Liver (tissue), 9 donors: ENCODE data around the gene ABHD15. TPM values are rescaled to one million over a fixed set of nuclear protein-coding genes. Genes with fewer than 3 reads are reported as not detected.

ENCODE experiments used
- DNase-seq: peaks from one replicate; pipeline ENCODE4 v3.0.0-alpha.2; 2017; ENCODE audit warnings: low spot score
- H3K27ac ChIP-seq, 2 donors: one replicate each; pipeline ENCODE4 v1.7.0; 2013; ENCODE audit warnings: inconsistent platforms in 2 of 2, low read length in 2 of 2, control low read depth in 1 of 2, low read depth in 1 of 2, mild to moderate bottlenecking in 1 of 2
- H3K27me3 ChIP-seq, 4 donors: one replicate each; pipeline versions ENCODE4 v1.6.1 to v1.7.0; 2013; ENCODE audit warnings: low read length in 3 of 4, inconsistent platforms in 1 of 4, mild to moderate bottlenecking in 1 of 4, moderate library complexity in 1 of 4; ENCODE audit not compliant: control insufficient read depth in 4 of 4, insufficient read depth in 4 of 4
- H3K36me3 ChIP-seq, 4 donors: one replicate each; pipeline versions ENCODE4 v1.6.1 to v1.7.0; 2013; ENCODE audit warnings: low read length in 3 of 4, mild to moderate bottlenecking in 3 of 4, low read depth in 1 of 4, moderate library complexity in 1 of 4; ENCODE audit not compliant: control insufficient read depth in 4 of 4, insufficient read depth in 3 of 4
- H3K4me1 ChIP-seq, 4 donors: one replicate each; pipeline versions ENCODE4 v1.6.1 to v1.7.0; 2013; ENCODE audit warnings: low read length in 3 of 4, mild to moderate bottlenecking in 3 of 4, moderate library complexity in 1 of 4; ENCODE audit not compliant: control insufficient read depth in 4 of 4, insufficient read depth in 4 of 4
- H3K4me3 ChIP-seq, 3 donors: one replicate each; pipeline versions ENCODE4 v1.6.1 to v1.7.0; 2013; ENCODE audit warnings: low read length in 3 of 3, control low read depth in 1 of 3, low read depth in 1 of 3, mild to moderate bottlenecking in 1 of 3
- H3K9ac ChIP-seq, 2 donors: one replicate each; pipeline ENCODE4 v1.7.0; 2013; ENCODE audit warnings: low read length in 2 of 2, mild to moderate bottlenecking in 2 of 2, moderate library complexity in 2 of 2, control low read depth in 1 of 2, low read depth in 1 of 2
- H3K9me3 ChIP-seq, 4 donors: one replicate each; pipeline versions ENCODE4 v1.6.1 to v1.7.0; 2013; ENCODE audit warnings: low read length in 3 of 4; ENCODE audit not compliant: control insufficient read depth in 4 of 4
- EGR1 ChIP-seq, 2 donors: IDR thresholded peaks; 2 replicates each; pipeline ENCODE4 v1.6.1; 2016 to 2018; ENCODE audit warnings: antibody characterized with exemption in 2 of 2, low read depth in 2 of 2
- GABPA ChIP-seq, 2 donors: IDR thresholded peaks in 1 of 2; conservative IDR thresholded peaks in 1 of 2; 2 replicates each; pipeline ENCODE4 v1.6.1; 2016; ENCODE audit warnings: antibody characterized with exemption in 2 of 2, mild to moderate bottlenecking in 1 of 2, moderate library complexity in 1 of 2
- NR2F2 ChIP-seq: IDR thresholded peaks from 2 replicates; pipeline ENCODE4 v1.6.1; 2016; ENCODE audit warnings: antibody characterized with exemption
- RAD21 ChIP-seq, 2 donors: IDR thresholded peaks; 2 replicates each; pipeline ENCODE4 v1.6.1; 2016; ENCODE audit warnings: antibody characterized with exemption in 2 of 2, mild to moderate bottlenecking in 2 of 2
- TAF1 ChIP-seq: conservative IDR thresholded peaks from 2 replicates; pipeline ENCODE4 v1.6.1; 2016; ENCODE audit warnings: antibody characterized with exemption, mild to moderate bottlenecking
- WGBS: extraction: QIAGEN DNeasy Blood & Tissue Kit; methylation state at CpG from one replicate; pipeline ENCODE4 v1.1.7; 2013; 5-methylcytosine and 5-hydroxymethylcytosine counted together
- polyA plus RNA-seq, 2 donors: library from polyadenylated mRNA; stranded (reverse) in 1 of 2; unstranded in 1 of 2; fragments of 200-250 nt in 1 of 2; fragments of >200 nt in 1 of 2; fragmentation: Nextera tagmentation in 1 of 2; extraction: Ambion mirVana in 1 of 2; gene quantifications; one replicate each; pipeline versions ENCODE4 v1.2.1 to v1.2.3, GENCODE V29; 2013 to 2015
- total RNA-seq, 2 donors: library from RNA; depleted of rRNA; stranded (reverse); fragments of >200 nt; gene quantifications; one replicate each; pipeline ENCODE4 v1.2.3, GENCODE V29; 2014
- TF ChIP-seq, protein P1 (sequence below): IDR thresholded peaks from 2 replicates; pipeline ENCODE4 v1.6.1; 2016; ENCODE audit warnings: antibody characterized with exemption
- TF ChIP-seq, protein P2 (sequence below): IDR thresholded peaks from 2 replicates; pipeline ENCODE4 v1.6.1; 2016; ENCODE audit warnings: antibody characterized with exemption, mild to moderate bottlenecking
- TF ChIP-seq, protein P3 (sequence below): IDR thresholded peaks from 2 replicates; pipeline ENCODE4 v1.6.1; 2016; ENCODE audit warnings: antibody characterized with exemption
- TF ChIP-seq, protein P4 (sequence below): fragments of 150-350 bp; IDR thresholded peaks from 2 replicates; pipeline ENCODE4 v1.5.1; 2017; ENCODE audit warnings: improper control_type of control experiment, low read depth, low read length; ENCODE audit not compliant: missing input control
- donor health status: healthy.
- donor health status: healthy.
- donor health status: healthy.
- donor health status: healthy.
- donor health status: healthy.

The ABHD15 gene
- total and polyA plus RNA-seq, 4 donors = 5.6 to 25.7 (median 10.6) TPM

DNA sequence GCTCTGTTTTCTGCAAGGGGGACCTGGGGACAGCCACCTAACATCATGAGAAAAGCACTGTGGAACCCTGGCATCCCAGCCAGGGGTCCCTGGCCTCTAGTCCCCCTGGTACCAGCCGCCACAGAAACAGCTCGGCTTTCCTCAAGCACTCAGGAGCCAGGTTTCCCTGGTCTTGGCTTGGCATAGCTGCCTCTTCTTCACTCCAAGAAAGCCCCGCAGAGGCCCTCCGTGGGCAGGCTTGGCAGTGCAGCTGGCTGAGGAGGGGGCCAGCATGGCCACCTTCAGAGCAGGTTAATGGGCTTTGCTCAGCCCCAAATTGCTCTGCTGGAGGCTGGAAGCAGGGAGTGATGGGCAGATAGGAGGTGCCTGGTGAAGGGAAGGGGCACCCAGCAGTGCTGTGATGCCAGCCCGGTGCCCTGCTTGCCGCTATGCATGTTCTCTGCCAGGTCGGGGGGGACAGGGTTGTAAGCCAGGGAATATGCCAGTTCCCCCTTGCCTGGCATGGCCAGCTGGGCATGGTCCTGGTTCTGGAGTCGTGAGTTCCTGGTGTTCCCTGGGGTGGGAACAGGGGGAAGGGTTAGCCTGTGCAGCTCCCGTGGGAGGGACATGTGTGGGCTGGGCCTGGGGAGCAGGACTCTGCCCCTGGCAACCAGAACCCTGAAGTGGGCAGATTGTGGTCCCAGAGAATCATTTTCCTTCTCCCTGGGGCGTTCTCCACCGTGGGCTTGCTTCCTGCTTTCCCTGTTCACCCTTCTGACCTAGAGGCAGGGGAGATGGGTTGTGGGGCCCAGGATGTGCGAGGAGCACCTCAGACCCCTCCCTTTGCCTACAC, 29.3 kb upstream of the ABHD15 start (continued):
- TF ChIP-seq EGR1 (IDR thresholded peaks at IDR 0.05; ENCODE audit: low read depth in 2 of 2) (no peak), NR2F2 (no peak)
- TF ChIP-seq, protein P1, sequence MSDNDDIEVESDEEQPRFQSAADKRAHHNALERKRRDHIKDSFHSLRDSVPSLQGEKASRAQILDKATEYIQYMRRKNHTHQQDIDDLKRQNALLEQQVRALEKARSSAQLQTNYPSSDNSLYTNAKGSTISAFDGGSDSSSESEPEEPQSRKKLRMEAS = no peak

DNA sequence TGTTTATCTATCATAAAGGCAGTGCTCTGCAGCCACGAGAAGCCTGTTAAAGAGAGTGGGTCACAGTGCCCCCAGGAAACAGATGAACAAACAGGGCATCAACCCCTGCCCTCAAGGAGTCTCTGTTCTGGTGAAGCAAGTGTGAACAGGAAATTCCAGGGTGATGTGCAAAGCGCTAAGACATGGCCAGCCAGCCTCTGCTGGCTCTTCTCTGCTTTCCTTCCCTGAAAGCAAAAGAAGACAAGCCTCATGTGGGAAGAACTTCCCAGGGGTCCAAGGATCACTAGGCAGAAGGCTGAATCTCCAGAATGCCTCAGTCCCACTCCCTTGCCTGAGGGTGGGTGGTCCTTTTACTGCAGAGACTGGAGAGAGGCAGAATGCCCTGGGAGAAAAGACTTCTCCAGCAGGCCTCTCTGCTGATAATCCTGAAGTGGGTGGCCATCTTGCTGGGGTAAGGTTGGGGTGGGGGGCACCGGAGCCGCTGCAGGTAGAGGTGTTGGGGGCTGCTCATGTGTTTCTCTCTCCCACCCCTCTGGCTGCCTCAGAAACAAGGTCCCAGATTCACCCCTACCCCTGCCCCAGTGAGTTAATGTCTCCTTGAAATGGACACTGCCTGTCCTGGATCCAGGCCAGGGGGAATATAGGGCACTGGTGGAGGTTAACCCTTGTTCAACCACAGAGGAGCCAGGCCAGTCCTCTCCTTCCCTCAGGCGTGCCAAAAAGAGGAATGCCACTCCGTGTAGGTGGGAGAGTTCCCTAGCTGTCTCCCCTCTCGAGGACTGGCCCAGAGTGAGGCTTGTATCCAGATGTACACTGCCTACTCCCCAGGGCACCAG, 28.5 kb upstream of the ABHD15 start:
- DNase-seq = no peak
- Histone ChIP-seq H3K9ac (no peak overlapping the region), H3K9me3 (no peaks in the 10 kb centered on the region), H3K27me3 (no peaks in the 10 kb centered on the region), H3K4me1 (peaks cover 4 to 35% (median 26%) of the 10 kb centered on the region in 4 donors), H3K27ac (no peak overlapping the region), H3K36me3 (no peaks in the 10 kb centered on the region), H3K4me3 (no peak overlapping the region)
- 85% methylated on average over 7 of the region's 7 CpGs for WGBS
- TF ChIP-seq EGR1 (IDR thresholded peaks at IDR 0.05; ENCODE audit: low read depth in 2 of 2) (no peak), GABPA (IDR thresholded peaks at IDR 0.05 in 1 of 2, conservative IDR thresholded peaks at IDR 0.05 in 1 of 2) (no peak), TAF1 (no peak), RAD21 (IDR thresholded peaks at IDR 0.05) (no peak)
- TF ChIP-seq, protein P2, sequence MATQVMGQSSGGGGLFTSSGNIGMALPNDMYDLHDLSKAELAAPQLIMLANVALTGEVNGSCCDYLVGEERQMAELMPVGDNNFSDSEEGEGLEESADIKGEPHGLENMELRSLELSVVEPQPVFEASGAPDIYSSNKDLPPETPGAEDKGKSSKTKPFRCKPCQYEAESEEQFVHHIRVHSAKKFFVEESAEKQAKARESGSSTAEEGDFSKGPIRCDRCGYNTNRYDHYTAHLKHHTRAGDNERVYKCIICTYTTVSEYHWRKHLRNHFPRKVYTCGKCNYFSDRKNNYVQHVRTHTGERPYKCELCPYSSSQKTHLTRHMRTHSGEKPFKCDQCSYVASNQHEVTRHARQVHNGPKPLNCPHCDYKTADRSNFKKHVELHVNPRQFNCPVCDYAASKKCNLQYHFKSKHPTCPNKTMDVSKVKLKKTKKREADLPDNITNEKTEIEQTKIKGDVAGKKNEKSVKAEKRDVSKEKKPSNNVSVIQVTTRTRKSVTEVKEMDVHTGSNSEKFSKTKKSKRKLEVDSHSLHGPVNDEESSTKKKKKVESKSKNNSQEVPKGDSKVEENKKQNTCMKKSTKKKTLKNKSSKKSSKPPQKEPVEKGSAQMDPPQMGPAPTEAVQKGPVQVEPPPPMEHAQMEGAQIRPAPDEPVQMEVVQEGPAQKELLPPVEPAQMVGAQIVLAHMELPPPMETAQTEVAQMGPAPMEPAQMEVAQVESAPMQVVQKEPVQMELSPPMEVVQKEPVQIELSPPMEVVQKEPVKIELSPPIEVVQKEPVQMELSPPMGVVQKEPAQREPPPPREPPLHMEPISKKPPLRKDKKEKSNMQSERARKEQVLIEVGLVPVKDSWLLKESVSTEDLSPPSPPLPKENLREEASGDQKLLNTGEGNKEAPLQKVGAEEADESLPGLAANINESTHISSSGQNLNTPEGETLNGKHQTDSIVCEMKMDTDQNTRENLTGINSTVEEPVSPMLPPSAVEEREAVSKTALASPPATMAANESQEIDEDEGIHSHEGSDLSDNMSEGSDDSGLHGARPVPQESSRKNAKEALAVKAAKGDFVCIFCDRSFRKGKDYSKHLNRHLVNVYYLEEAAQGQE = no peak
- TF ChIP-seq, protein P3, sequence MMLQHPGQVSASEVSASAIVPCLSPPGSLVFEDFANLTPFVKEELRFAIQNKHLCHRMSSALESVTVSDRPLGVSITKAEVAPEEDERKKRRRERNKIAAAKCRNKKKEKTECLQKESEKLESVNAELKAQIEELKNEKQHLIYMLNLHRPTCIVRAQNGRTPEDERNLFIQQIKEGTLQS = no peak
- TF ChIP-seq, protein P4, sequence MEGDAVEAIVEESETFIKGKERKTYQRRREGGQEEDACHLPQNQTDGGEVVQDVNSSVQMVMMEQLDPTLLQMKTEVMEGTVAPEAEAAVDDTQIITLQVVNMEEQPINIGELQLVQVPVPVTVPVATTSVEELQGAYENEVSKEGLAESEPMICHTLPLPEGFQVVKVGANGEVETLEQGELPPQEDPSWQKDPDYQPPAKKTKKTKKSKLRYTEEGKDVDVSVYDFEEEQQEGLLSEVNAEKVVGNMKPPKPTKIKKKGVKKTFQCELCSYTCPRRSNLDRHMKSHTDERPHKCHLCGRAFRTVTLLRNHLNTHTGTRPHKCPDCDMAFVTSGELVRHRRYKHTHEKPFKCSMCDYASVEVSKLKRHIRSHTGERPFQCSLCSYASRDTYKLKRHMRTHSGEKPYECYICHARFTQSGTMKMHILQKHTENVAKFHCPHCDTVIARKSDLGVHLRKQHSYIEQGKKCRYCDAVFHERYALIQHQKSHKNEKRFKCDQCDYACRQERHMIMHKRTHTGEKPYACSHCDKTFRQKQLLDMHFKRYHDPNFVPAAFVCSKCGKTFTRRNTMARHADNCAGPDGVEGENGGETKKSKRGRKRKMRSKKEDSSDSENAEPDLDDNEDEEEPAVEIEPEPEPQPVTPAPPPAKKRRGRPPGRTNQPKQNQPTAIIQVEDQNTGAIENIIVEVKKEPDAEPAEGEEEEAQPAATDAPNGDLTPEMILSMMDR = no peak
- TF ChIP-seq, protein P1 = no peak
